ENCODE data around the gene ADAR.

Gene ADAR

DNA sequence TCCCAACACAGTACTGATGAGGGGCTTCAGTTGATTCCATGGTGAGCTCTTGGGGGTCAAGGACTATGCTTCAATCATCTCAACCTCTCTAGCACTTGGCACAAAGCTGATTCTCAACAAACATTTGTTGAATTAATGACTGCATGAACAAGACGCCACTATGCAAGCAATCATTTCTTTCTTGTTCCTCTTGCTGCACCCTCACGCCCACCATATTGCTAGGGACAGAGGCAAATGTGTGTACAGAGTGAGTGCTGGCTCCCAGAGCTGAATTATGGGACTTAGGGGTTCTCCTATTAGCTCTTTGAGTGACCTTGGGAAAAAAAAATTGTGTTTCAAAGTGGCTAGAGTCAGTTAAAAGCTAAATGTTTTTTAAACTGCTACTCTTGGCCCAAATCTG lies 2.5 kb downstream of the ADAR start:
- H3K4me2 ChIP-seq (ENCODE audit: insufficient read depth, low read length), result peak overlapping the region; percentile 17; the same call in 1 of the 2 replicates

DNA sequence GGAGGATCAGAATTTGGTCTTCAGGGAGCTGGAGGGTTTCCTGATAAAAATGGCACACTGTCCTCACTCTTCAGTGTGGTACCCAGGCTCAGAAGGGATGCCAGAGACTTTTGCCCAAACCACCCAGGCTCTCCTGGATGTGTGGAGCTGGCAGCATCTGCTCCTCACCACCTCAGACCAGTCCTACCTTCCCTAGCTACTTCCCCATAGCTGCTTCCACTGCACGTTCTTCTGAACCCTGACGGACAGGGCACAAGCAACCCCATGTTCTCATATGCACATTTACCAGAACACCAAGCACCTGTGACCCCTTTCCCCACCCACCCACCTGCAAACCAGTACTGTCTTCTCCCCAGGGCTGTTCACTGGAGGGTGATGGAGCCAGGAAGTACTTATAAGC lies 4.7 kb downstream of the ADAR start:
- Histone ChIP-seq H3K9me3 (ENCODE audit: insufficient read depth, low read length, severe bottlenecking) (no peaks in the 10 kb centered on the region), H3K27me3 (ENCODE audit: insufficient read depth, low read length, poor library complexity) (no peaks in the 10 kb centered on the region), H3K4me3 (ENCODE audit: low read depth in 1 of 2, low read length in 2 of 2) (no peak overlapping the region), H3K4me2 (ENCODE audit: insufficient read depth, low read length) (no peak overlapping the region), H3K4me1 (ENCODE audit: insufficient read depth, low read length) (peaks cover 26% of the 10 kb centered on the region), H2AFZ (ENCODE audit: low read depth, low read length) (no peak overlapping the region), H4K20me1 (ENCODE audit: insufficient read depth, low read length) (peaks cover 85% of the 10 kb centered on the region), H3K27ac (ENCODE audit: low read length) (no peak overlapping the region), H3K9ac (ENCODE audit: low read depth, low read length) (no peak overlapping the region), H3K36me3 (ENCODE audit: insufficient read depth, low read length) (peaks cover 75% of the 10 kb centered on the region), H3K79me2 (ENCODE audit: insufficient read depth, low read length) (peaks cover 95% of the 10 kb centered on the region)
- no peak for DNase-seq
- TF ChIP-seq, protein P1, sequence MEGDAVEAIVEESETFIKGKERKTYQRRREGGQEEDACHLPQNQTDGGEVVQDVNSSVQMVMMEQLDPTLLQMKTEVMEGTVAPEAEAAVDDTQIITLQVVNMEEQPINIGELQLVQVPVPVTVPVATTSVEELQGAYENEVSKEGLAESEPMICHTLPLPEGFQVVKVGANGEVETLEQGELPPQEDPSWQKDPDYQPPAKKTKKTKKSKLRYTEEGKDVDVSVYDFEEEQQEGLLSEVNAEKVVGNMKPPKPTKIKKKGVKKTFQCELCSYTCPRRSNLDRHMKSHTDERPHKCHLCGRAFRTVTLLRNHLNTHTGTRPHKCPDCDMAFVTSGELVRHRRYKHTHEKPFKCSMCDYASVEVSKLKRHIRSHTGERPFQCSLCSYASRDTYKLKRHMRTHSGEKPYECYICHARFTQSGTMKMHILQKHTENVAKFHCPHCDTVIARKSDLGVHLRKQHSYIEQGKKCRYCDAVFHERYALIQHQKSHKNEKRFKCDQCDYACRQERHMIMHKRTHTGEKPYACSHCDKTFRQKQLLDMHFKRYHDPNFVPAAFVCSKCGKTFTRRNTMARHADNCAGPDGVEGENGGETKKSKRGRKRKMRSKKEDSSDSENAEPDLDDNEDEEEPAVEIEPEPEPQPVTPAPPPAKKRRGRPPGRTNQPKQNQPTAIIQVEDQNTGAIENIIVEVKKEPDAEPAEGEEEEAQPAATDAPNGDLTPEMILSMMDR (IDR thresholded peaks at IDR 0.05; ENCODE audit: borderline replicate concordance, extremely low read depth, low read length, poor library complexity, severe bottlenecking), result no peak
- no peak for TF ChIP-seq EZH2 (IDR thresholded peaks at IDR 0.05; ENCODE audit: borderline replicate concordance, low read depth, low read length, severe bottlenecking)
- no peak for ATAC-seq (ENCODE audit: insufficient read depth, low read depth)

More for the DNA sequence above, 2.5 kb downstream of the ADAR start:
- no peak for ATAC-seq (ENCODE audit: insufficient read depth, low read depth)
- Histone ChIP-seq H3K4me3 (ENCODE audit: low read depth in 1 of 2, low read length in 2 of 2) (no peak overlapping the region), H3K27me3 (ENCODE audit: insufficient read depth, low read length, poor library complexity) (no peaks in the 10 kb centered on the region), H3K9me3 (ENCODE audit: insufficient read depth, low read length, severe bottlenecking) (no peaks in the 10 kb centered on the region), H4K20me1 (ENCODE audit: insufficient read depth, low read length) (peaks cover 70% of the 10 kb centered on the region), H3K27ac (ENCODE audit: low read length) (no peak overlapping the region), H3K36me3 (ENCODE audit: insufficient read depth, low read length) (peaks cover 56% of the 10 kb centered on the region), H3K9ac (ENCODE audit: low read depth, low read length) (no peak overlapping the region), H3K79me2 (ENCODE audit: insufficient read depth, low read length) (peaks cover 100% of the 10 kb centered on the region), H3K4me1 (ENCODE audit: insufficient read depth, low read length) (peaks cover 46% of the 10 kb centered on the region), H2AFZ (ENCODE audit: low read depth, low read length) (no peak overlapping the region)
- DNase-seq, result no peak
- no peak for TF ChIP-seq EZH2 (IDR thresholded peaks at IDR 0.05; ENCODE audit: borderline replicate concordance, low read depth, low read length, severe bottlenecking)
- TF ChIP-seq, protein P1 (IDR thresholded peaks at IDR 0.05; ENCODE audit: borderline replicate concordance, extremely low read depth, low read length, poor library complexity, severe bottlenecking), result no peak

DNA sequence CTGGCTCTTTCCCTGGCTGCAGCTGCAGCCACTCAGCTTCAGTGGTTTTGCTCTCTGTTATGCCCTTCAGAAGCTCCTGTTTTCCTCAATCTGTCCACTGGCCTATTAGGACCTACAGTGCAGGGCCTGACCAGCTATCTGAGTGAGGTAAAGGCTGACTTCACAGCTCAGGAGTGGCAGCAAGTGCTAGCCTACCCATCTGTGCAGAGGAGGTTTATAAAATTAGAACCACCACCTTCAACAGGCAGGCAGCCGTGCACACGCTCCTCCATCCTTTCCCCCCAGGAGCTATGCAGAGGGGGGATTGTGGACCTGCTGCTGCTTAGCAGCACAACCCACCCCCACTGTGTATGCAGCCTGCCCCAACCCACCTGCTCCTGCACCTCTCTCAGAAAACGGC lies 8.3 kb downstream of the ADAR start:
- Histone ChIP-seq H4K20me1 (ENCODE audit: insufficient read depth, low read length) (peaks cover 75% of the 10 kb centered on the region), H3K4me3 (ENCODE audit: low read depth in 1 of 2, low read length in 2 of 2) (no peak overlapping the region), H3K9ac (ENCODE audit: low read depth, low read length) (no peak overlapping the region), H3K79me2 (ENCODE audit: insufficient read depth, low read length) (peaks cover 59% of the 10 kb centered on the region), H3K27me3 (ENCODE audit: insufficient read depth, low read length, poor library complexity) (no peaks in the 10 kb centered on the region), H3K36me3 (ENCODE audit: insufficient read depth, low read length) (peaks cover 93% of the 10 kb centered on the region), H3K4me2 (ENCODE audit: insufficient read depth, low read length) (no peak overlapping the region), H2AFZ (ENCODE audit: low read depth, low read length) (no peak overlapping the region), H3K9me3 (ENCODE audit: insufficient read depth, low read length, severe bottlenecking) (no peaks in the 10 kb centered on the region), H3K4me1 (ENCODE audit: insufficient read depth, low read length) (0 out of 2 replicates have a peak, but pooled peaks cover under 1% of the 10 kb centered on the region), H3K27ac (ENCODE audit: low read length) (no peak overlapping the region)
- TF ChIP-seq EZH2 (IDR thresholded peaks at IDR 0.05; ENCODE audit: borderline replicate concordance, low read depth, low read length, severe bottlenecking), result no peak
- TF ChIP-seq, protein P1 (IDR thresholded peaks at IDR 0.05; ENCODE audit: borderline replicate concordance, extremely low read depth, low read length, poor library complexity, severe bottlenecking), result no peak
- DNase-seq (no peak), ATAC-seq (ENCODE audit: insufficient read depth, low read depth) (no peak)

Data from DND-41 (cell line).